ENCODE measurements around the gene BAG5. TPM values are rescaled to one million over a fixed set of nuclear protein-coding genes. Genes with fewer than 3 reads are reported as not detected.

The BAG5 gene
- total and polyA plus RNA-seq, 2 donors (not counting 1 experiment from before 2014, with no cell fraction given): 7.4 to 31.6 TPM

GRCh38 chr14:103521951-103522563 is 40.4 kb downstream of the BAG5 start:
- ATAC-seq (ENCODE audit: low read depth) (no peak), DNase-seq (peak; percentile 57)
- Histone ChIP-seq H4K20me1 (ENCODE audit: control insufficient read depth, insufficient read depth, low read length, poor library complexity, severe bottlenecking) (peaks cover 11% of the 10 kb centered on the region), H3K4me3 (ENCODE audit: control extremely low read depth in 1 of 5, extremely low read depth in 1 of 5, insufficient read depth in 1 of 5, low read depth in 2 of 5, low read length in 4 of 5) (peak overlapping the region; percentile 26 to 75 (median 52)), H3K36me3 (replicated peaks in 1 of 2; ENCODE audit: control extremely low read depth in 1 of 2, control insufficient read depth in 1 of 2, extremely low read depth in 1 of 2, insufficient read depth in 2 of 2, low read length in 1 of 2) (no peaks in the 10 kb centered on the region), H2AFZ (ENCODE audit: insufficient read depth, low read depth, low read length, poor library complexity, severe bottlenecking) (peak overlapping the region; percentile 67), H3K9ac (ENCODE audit: low read length) (peak overlapping the region; percentile 66), H3K9me3 (ENCODE audit: control extremely low read depth in 1 of 3, control insufficient read depth in 2 of 3, insufficient read depth in 1 of 3, low read length in 2 of 3) (peaks cover 0 to 14% (median 0%) of the 10 kb centered on the region in 3 donors), H3K4me1 (ENCODE audit: control insufficient read depth in 2 of 2, insufficient read depth in 2 of 2, low read length in 2 of 2) (peaks cover 27 to 41% of the 10 kb centered on the region in 2 donors), H3K27ac (ENCODE audit: low read length in 2 of 2) (no peak overlapping the region), H3K27me3 (replicated peaks in 1 of 4; ENCODE audit: control extremely low read depth in 1 of 4, control insufficient read depth in 3 of 4, insufficient read depth in 4 of 4, low read length in 3 of 4) (peaks cover 0 to 32% (median 11%) of the 10 kb centered on the region in 4 experiments), H3K79me2 (ENCODE audit: control insufficient read depth, insufficient read depth, low read length) (no peaks in the 10 kb centered on the region), H3K4me2 (replicated peaks; ENCODE audit: low read depth, low read length, poor library complexity, severe bottlenecking) (peak overlapping the region; percentile 98)
- H3K4me1 Mint-ChIP-seq: peaks cover 25% of the 10 kb centered on the region
- peaks cover 3% of the 10 kb centered on the region for H3K27me3 Mint-ChIP-seq
- ChIA-PET POLR2A (interaction anchor here (0.7 kb wide), 1 partner anchor 1205 kb away, joined by 3 read pairs; no protein-coding TSS in a partner anchor), CTCF (interaction anchor here (1.3 to 6.1 kb wide), 5 partner anchors 7 to 158 kb away, joined by 3 to 128 read pairs (median 4); partner anchors contain the start of gene TRMT61A)
- no peaks in the 10 kb centered on the region for H3K9me3 Mint-ChIP-seq (ENCODE audit: insufficient read depth)
- TF ChIP-seq CTCF (IDR thresholded peaks at IDR 0.05) (no peak), EZH2 (IDR thresholded peaks at IDR 0.05; ENCODE audit: borderline replicate concordance, insufficient read depth, low read depth, low read length, poor library complexity, severe bottlenecking) (peak; percentile 96)
- WGBS (ENCODE audit: insufficient coverage): 2% methylated on average over 74 of the region's 74 CpGs
- intact Hi-C loops (cut with micrococcal nuclease): loop anchor here (1.0 kb wide), 1 partner anchor 7 kb away; the partner anchor contains the start of gene TRMT61A
- H3K27ac Mint-ChIP-seq: no peak overlapping the region
- H3K4me3 Mint-ChIP-seq: peak overlapping the region; percentile 82

Measured in B cell (primary cell).